Endothelial cell of umbilical vein (primary cell): ENCODE measurements around the gene OR6C3.

Source experiments
- CTCF ChIP-seq, 2 donors: IDR thresholded peaks; 1 replicate in 1 of 2; 2 replicates in 1 of 2; pipeline ENCODE4 v1.5.1; 2011; ENCODE audit warnings: low read length in 2 of 2, mild to moderate bottlenecking in 2 of 2, moderate library complexity in 2 of 2, control low read depth in 1 of 2, inconsistent platforms in 1 of 2, low read depth in 1 of 2; ENCODE audit not compliant: insufficient read depth in 1 of 2; ENCODE audit errors: extremely low read depth in 1 of 2
- EZH2 ChIP-seq: IDR thresholded peaks from 2 replicates; pipeline ENCODE4 v1.6.1; 2012; ENCODE audit warnings: borderline replicate concordance, low read depth, mild to moderate bottlenecking, moderate library complexity, low read length, inconsistent platforms; ENCODE audit not compliant: severe bottlenecking
- JUN ChIP-seq: IDR thresholded peaks from 2 replicates; pipeline ENCODE4 v1.6.1; 2011; ENCODE audit warnings: borderline replicate concordance, low read depth; ENCODE audit not compliant: insufficient read length, insufficient read depth
- MYC ChIP-seq: IDR thresholded peaks from one replicate; pipeline ENCODE4 v1.6.1; 2011; ENCODE audit warnings: mild to moderate bottlenecking, low read depth, low read length
- POLR2A ChIP-seq: IDR thresholded peaks from 2 replicates; pipeline ENCODE4 v1.6.1; 2012; ENCODE audit warnings: low read depth, mild to moderate bottlenecking, control low read depth, low read length
- POLR2AphosphoS5 ChIP-seq: IDR thresholded peaks from 2 replicates; pipeline ENCODE4 v1.6.1; 2012; ENCODE audit warnings: low read depth, mild to moderate bottlenecking, control low read depth, low read length, moderate library complexity; ENCODE audit not compliant: insufficient read depth
- TF ChIP-seq, protein P1 (sequence below): IDR thresholded peaks from 2 replicates; pipeline ENCODE4 v1.6.1; 2011; ENCODE audit not compliant: insufficient read depth, insufficient read length

- TF ChIP-seq POLR2AphosphoS5 (no peak), CTCF (IDR thresholded peaks at IDR 0.05; ENCODE audit: extremely low read depth in 1 of 2, insufficient read depth in 1 of 2, low read depth in 1 of 2, low read length in 2 of 2) (no peak), POLR2A (no peak), EZH2 (no peak), MYC (no peak), JUN (no peak)
- TF ChIP-seq, protein P1, sequence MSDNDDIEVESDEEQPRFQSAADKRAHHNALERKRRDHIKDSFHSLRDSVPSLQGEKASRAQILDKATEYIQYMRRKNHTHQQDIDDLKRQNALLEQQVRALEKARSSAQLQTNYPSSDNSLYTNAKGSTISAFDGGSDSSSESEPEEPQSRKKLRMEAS: no peak
Measured at GRCh38 chr12:55336002-55336401, 5.5 kb downstream of the OR6C3 start.
